ENCODE data around the gene ELAVL4.
"Not testable (repeated sequence)": the region's sequence is repeated elsewhere in the genome, so short reads cannot be mapped to it uniquely, and the experiment has no call there.

Gene ELAVL4

DNA sequence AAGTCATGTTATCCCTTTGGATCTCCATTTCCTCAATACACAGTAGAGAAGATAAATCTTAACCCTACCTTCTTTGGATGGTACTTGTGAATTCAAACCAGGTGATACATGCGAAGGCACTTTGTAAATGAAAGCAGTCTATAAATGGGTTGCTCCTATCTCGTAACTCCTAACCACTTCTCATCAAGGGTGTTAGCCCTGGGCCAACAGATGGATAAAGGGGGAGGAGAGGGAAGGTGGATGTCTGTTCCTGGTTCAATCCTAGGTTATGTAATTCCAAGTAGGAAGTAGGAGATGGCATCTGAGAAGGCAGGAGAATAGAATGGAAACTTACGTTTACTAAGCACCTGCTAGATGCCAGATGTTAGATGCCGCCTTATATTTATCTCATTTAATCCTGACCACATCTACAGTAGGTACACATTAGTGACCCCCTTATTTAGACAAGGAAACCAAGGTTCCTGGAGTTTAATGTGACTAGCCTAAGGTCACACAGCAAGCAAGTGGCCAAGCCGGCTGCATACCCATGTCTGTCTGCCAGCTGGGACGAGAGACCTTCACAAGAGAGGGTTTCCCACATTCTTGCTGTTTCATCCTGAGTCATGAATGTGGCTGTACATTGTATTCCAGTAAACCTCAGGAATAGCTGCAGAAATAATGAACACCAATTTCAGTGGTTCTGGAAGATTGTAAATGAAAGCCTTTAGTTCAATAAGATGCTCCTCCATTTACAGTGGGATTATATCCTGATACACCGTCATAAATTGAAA, 47.7 kb downstream of the ELAVL4 start:
- no peaks in the 10 kb centered on the region for H3K36me3 ChIP-seq (ENCODE audit: insufficient read depth, low read depth, low read length)
- H3K27me3 ChIP-seq (ENCODE audit: insufficient read depth, low read length) = no peaks in the 10 kb centered on the region
- H3K4me3 ChIP-seq (ENCODE audit: low read length) = no peak overlapping the region

DNA sequence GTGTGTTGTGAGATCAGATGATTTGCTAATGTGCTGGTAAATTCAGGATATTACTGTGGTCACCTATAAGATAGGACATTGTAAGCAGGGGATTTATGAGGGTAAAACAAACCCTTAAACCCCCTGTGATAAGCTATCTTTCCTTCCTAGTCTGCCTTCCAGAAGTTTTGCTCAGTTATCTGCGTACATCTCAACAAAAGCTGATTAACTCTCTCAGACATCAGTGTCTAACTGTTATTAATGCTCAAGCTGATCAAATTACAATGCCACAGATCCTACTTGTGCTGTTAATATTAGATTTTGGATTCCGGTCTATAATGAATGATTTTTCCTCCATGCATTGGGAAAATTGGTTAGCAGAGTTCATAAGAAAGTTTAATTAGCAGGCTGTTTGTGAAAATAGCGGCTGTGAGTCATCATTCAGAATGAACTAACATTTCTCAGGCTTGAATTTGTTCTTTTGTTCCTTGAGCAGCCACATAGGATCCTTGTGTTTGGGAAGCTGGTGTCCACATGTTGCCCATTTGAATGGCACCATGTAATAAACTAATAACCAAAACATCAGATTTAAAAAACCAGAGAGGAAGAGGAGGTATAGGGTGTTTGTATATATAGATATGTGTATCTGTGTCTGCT, 48.7 kb downstream of the ELAVL4 start:
- Histone ChIP-seq H3K9me3 (ENCODE audit: insufficient read depth, low read depth, low read length) (no peaks in the 10 kb centered on the region), H3K27ac (ENCODE audit: low read length) (no peak overlapping the region), H3K4me3 (ENCODE audit: low read length) (no peak overlapping the region), H3K9ac (ENCODE audit: low read depth, low read length) (no peak overlapping the region), H3K27me3 (ENCODE audit: insufficient read depth, low read length) (no peaks in the 10 kb centered on the region), H3K4me1 (ENCODE audit: insufficient read depth, low read length) (peaks cover 3% of the 10 kb centered on the region; the same call in 1 of the 2 replicates), H3K36me3 (ENCODE audit: insufficient read depth, low read depth, low read length) (no peaks in the 10 kb centered on the region)

More for the DNA sequence above, 47.7 kb downstream of the ELAVL4 start:
- no peaks in the 10 kb centered on the region for H3K9me3 ChIP-seq (ENCODE audit: insufficient read depth, low read depth, low read length)
- no peak overlapping the region for H3K27ac ChIP-seq (ENCODE audit: low read length)
- peaks cover 5% of the 10 kb centered on the region; the same call in 1 of the 2 replicates for H3K4me1 ChIP-seq (ENCODE audit: insufficient read depth, low read length)
- no peak overlapping the region for H3K9ac ChIP-seq (ENCODE audit: low read depth, low read length)

DNA sequence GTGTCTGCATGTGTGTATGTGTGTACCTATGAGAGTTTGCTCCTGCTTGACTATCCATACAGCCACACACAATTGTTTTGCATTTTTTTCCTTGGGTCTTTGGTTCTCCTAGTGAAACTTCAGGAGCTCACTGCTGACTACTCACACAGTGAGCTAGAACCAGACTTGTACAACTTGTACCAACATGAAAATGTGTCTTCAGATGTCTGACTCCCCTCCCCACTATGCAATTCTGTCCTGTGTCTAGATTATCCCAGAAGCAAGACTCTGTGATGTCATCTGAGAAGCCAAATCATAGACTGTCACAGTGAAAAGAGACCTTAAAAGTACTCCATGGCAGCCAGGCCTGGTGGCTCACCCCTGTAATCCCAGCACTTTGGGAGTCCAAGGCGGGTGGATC, 49.7 kb downstream of the ELAVL4 start:
- no peaks in the 10 kb centered on the region for H3K27me3 ChIP-seq (ENCODE audit: insufficient read depth, low read length)
- H3K9me3 ChIP-seq (ENCODE audit: insufficient read depth, low read depth, low read length) = no peaks in the 10 kb centered on the region
- no peaks in the 10 kb centered on the region for H3K36me3 ChIP-seq (ENCODE audit: insufficient read depth, low read depth, low read length)
- no peak overlapping the region for H3K9ac ChIP-seq (ENCODE audit: low read depth, low read length)
- H3K4me3 ChIP-seq (ENCODE audit: low read length) = no peak overlapping the region
- H3K27ac ChIP-seq (ENCODE audit: low read length) = no peak overlapping the region
- peaks cover 3% of the 10 kb centered on the region; the same call in 1 of the 2 replicates for H3K4me1 ChIP-seq (ENCODE audit: insufficient read depth, low read length)

DNA sequence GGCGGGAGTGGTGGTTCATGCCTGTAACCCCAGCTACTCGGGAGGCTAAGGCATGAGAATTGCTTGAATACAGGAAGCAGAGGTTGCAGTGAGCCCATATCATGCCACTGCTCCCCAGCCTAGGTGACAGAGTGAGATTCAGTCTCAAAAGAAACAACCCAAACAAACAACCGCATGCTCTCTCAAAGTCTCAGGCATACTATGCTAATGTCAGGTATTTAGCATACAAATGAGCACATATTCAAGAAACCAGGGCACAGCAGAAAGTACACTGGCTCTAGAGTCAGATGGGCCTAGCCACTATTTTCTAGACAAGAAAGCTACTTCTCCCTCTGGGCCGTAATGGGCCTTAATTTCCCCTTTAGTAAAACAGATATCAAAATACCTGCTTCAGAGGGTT, 55.0 kb downstream of the ELAVL4 start:
- Histone ChIP-seq H3K4me3 (ENCODE audit: low read length) (no peak overlapping the region), H3K9me3 (ENCODE audit: insufficient read depth, low read depth, low read length) (no peaks in the 10 kb centered on the region), H3K4me1 (ENCODE audit: insufficient read depth, low read length) (peaks cover 11% of the 10 kb centered on the region; the same call in 1 of the 2 replicates), H3K9ac (ENCODE audit: low read depth, low read length) (no peak overlapping the region), H3K36me3 (ENCODE audit: insufficient read depth, low read depth, low read length) (no peaks in the 10 kb centered on the region), H3K27me3 (ENCODE audit: insufficient read depth, low read length) (no peaks in the 10 kb centered on the region), H3K27ac (ENCODE audit: low read length) (no peak overlapping the region)

DNA sequence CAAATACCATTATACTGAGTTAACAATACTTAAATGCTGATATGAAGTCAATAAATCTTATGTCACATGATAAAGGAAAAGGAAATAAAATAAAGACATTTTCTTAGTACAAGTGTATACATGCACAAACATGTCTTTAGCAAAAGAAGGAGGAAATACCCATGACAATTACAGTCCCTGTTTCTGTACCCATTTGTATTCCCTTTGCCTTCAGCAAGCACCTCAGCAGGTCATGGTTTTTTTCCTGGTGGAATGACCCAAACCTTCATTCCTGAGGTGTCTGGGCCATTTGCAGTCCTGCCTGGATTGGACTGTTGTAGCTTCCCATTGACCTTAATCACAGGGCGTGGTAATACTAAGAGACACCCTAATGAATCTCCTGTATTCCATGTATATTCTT, 57.6 kb downstream of the ELAVL4 start:
- not testable (repeated sequence) for H3K36me3 ChIP-seq (ENCODE audit: insufficient read depth, low read depth, low read length)

DNA sequence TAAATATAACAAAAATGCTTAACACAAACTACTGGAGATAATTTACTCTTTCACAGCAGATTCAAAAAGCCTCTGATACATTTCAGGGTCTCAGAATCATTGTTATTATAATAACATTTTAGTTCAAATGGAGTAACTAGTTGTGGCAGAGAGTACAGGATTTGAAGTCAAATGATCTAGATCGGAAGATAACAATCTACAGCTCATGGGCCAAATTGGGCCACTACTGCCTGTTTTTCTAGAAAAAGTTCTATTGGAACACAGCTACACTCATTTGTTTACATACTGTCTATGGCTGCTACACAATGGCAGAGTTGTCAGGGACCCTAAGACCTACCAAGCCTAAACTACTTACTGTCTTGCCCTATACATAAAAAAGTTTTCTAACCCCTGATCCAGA, 63.6 kb downstream of the ELAVL4 start:
- no peak overlapping the region for H3K27ac ChIP-seq (ENCODE audit: low read length)
- no peaks in the 10 kb centered on the region for H3K4me1 ChIP-seq (ENCODE audit: insufficient read depth, low read length)
- H3K4me3 ChIP-seq (ENCODE audit: low read length) = no peak overlapping the region
- no peaks in the 10 kb centered on the region for H3K36me3 ChIP-seq (ENCODE audit: insufficient read depth, low read depth, low read length)
- no peaks in the 10 kb centered on the region for H3K9me3 ChIP-seq (ENCODE audit: insufficient read depth, low read depth, low read length)
- no peak overlapping the region for H3K9ac ChIP-seq (ENCODE audit: low read depth, low read length)
- no peaks in the 10 kb centered on the region for H3K27me3 ChIP-seq (ENCODE audit: insufficient read depth, low read length)

More for the DNA sequence above, 57.6 kb downstream of the ELAVL4 start:
- not testable (repeated sequence) for H3K9ac ChIP-seq (ENCODE audit: low read depth, low read length); H3K27me3 ChIP-seq (ENCODE audit: insufficient read depth, low read length); H3K4me3 ChIP-seq (ENCODE audit: low read length); H3K9me3 ChIP-seq (ENCODE audit: insufficient read depth, low read depth, low read length); H3K27ac ChIP-seq (ENCODE audit: low read length)
- H3K4me1 ChIP-seq (ENCODE audit: insufficient read depth, low read length) = peaks cover 11% of the 10 kb centered on the region; the same call in 1 of the 2 replicates

DNA sequence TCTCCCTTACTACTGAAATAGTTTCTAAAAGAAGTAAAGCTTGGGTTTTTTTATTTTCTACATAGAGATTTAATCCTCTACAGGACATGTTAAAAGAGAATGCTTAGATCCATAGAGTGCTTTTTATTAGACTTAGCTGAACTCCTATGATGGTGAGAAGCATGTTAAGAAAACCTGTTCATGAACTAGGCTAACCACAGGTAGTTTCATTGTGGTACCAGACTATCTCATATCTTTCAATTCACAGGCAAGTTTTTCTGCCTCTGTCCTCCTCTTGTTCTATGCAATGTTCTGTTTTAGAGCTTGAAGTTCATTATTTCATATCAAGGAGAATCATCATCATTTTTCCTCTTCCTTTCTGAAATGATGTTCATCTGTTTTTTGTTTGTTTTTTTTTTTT, 65.4 kb downstream of the ELAVL4 start:
- no peaks in the 10 kb centered on the region for H3K27me3 ChIP-seq (ENCODE audit: insufficient read depth, low read length)
- no peak overlapping the region for H3K27ac ChIP-seq (ENCODE audit: low read length)
- H3K4me1 ChIP-seq (ENCODE audit: insufficient read depth, low read length) = no peaks in the 10 kb centered on the region
- no peak overlapping the region for H3K9ac ChIP-seq (ENCODE audit: low read depth, low read length)
- H3K36me3 ChIP-seq (ENCODE audit: insufficient read depth, low read depth, low read length) = no peaks in the 10 kb centered on the region
- H3K9me3 ChIP-seq (ENCODE audit: insufficient read depth, low read depth, low read length) = no peaks in the 10 kb centered on the region
- H3K4me3 ChIP-seq (ENCODE audit: low read length) = no peak overlapping the region

DNA sequence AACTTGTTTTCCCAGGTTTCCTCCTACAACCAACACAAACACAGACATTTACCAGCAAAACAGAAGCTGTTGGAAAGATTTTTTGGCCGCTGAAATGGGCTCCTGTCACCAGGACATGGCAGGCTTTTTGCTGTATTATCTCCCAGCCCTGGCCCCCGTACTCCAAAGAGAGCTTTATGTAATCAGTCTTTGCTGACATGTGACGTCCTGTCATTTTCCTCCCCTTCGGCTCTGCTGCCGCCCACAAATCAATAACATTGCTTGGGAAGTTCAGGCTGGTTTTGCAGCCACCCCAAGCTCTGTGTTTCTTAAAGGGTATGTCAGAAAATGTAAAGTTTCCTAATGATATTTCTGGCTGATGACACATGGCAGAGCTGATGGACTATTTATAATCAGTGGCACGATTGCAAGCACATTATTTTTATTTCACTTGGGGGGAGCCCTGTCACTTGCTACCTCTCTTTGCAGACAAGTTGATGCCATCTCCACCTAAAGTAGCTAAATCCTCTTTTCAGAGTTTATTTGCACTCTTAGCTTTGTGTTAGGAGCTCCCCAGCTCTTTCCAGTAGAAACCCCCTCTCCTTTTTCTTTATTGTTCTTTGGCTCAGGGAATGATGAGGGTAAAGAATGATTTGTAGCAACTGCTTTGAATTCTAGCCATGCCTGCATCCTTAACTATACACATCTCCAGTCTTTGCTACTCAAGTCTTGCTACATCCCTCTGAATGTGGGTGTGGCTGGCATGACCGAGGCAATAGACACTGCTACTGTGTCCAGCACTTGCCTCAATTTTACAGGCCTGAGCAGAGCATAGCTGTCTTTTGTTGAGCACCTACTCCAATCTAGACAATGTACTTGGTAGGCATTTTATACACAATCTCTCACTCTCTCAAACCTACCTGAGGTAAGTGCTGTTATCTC, 67.3 kb downstream of the ELAVL4 start:
- H3K4me1 ChIP-seq (ENCODE audit: insufficient read depth, low read length) = no peaks in the 10 kb centered on the region
- H3K9ac ChIP-seq (ENCODE audit: low read depth, low read length) = no peak overlapping the region
- H3K4me3 ChIP-seq (ENCODE audit: low read length) = no peak overlapping the region
- H3K36me3 ChIP-seq (ENCODE audit: insufficient read depth, low read depth, low read length) = no peaks in the 10 kb centered on the region
- no peaks in the 10 kb centered on the region for H3K9me3 ChIP-seq (ENCODE audit: insufficient read depth, low read depth, low read length)
- H3K27ac ChIP-seq (ENCODE audit: low read length) = no peak overlapping the region
- no peaks in the 10 kb centered on the region for H3K27me3 ChIP-seq (ENCODE audit: insufficient read depth, low read length)

DNA sequence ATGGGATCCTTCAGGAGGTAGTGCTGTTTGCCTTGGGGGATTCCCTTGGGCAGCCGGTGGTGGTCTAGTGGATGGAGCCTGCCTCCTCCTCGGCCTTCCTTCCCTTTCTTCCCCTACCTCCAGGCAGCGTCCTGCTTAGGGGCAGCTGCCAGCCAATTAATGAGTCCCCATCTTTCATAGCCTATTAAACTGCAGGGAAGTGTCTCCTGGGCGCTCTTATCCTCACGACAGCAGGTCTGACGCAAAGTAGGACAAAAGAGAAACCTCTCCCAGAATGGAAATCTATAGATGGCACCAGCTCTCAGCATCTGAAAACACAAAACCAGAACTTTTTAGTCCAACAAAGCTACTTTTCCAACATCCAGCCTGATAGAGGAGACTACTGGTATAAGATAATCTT, 69.3 kb downstream of the ELAVL4 start:
- H3K36me3 ChIP-seq (ENCODE audit: insufficient read depth, low read depth, low read length) = no peaks in the 10 kb centered on the region
- H3K4me1 ChIP-seq (ENCODE audit: insufficient read depth, low read length) = no peaks in the 10 kb centered on the region
- no peak overlapping the region for H3K9ac ChIP-seq (ENCODE audit: low read depth, low read length)
- H3K4me3 ChIP-seq (ENCODE audit: low read length) = no peak overlapping the region
- H3K27me3 ChIP-seq (ENCODE audit: insufficient read depth, low read length) = no peaks in the 10 kb centered on the region
- no peaks in the 10 kb centered on the region for H3K9me3 ChIP-seq (ENCODE audit: insufficient read depth, low read depth, low read length)
- H3K27ac ChIP-seq (ENCODE audit: low read length) = no peak overlapping the region

DNA sequence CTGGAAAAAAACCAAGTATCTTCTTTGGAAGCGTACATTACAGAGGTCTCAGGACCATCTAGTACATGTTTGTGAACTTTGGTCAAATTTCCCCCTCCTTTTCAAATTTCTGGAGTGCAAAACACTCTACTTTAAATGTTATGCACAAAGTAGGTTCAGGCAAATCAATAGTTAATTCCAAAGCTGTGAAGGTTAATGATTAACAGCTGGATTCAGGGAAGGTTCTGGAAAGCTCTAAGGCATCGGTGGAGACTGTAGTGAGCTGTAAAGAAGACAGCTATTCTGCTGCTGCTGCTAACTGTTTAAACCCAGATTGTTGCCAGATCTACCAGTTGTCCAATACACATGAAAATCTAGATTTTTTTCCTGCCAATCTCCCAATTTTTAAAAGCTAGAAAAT, 70.9 kb downstream of the ELAVL4 start:
- Histone ChIP-seq H3K9ac (ENCODE audit: low read depth, low read length) (no peak overlapping the region), H3K36me3 (ENCODE audit: insufficient read depth, low read depth, low read length) (no peaks in the 10 kb centered on the region), H3K9me3 (ENCODE audit: insufficient read depth, low read depth, low read length) (no peaks in the 10 kb centered on the region), H3K4me3 (ENCODE audit: low read length) (no peak overlapping the region), H3K27ac (ENCODE audit: low read length) (no peak overlapping the region), H3K27me3 (ENCODE audit: insufficient read depth, low read length) (no peaks in the 10 kb centered on the region), H3K4me1 (ENCODE audit: insufficient read depth, low read length) (no peaks in the 10 kb centered on the region)

DNA sequence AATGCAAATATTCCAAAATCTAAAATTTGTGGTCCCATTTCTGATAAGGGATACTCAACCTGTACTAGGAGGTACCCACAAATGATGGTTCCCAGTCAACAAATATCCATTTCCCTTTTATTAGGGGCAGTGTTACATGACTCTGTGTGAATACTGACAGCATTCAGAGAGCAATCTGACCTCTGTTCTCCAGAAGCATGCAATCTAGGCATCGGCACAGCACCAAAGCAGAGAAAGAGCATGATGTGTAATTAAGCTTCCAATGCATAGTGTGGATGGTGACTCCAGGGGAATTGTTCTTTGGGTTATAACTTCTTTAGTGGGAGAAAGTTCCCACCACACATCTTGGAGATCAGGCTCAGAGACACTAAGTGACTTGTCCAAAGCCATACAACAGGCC, 71.6 kb downstream of the ELAVL4 start:
- no peaks in the 10 kb centered on the region for H3K4me1 ChIP-seq (ENCODE audit: insufficient read depth, low read length)
- no peak overlapping the region for H3K9ac ChIP-seq (ENCODE audit: low read depth, low read length)

More for the DNA sequence above, 71.6 kb downstream of the ELAVL4 start:
- no peaks in the 10 kb centered on the region for H3K9me3 ChIP-seq (ENCODE audit: insufficient read depth, low read depth, low read length)
- no peaks in the 10 kb centered on the region for H3K36me3 ChIP-seq (ENCODE audit: insufficient read depth, low read depth, low read length)
- no peaks in the 10 kb centered on the region for H3K27me3 ChIP-seq (ENCODE audit: insufficient read depth, low read length)
- no peak overlapping the region for H3K4me3 ChIP-seq (ENCODE audit: low read length)
- H3K27ac ChIP-seq (ENCODE audit: low read length) = no peak overlapping the region

All from iPS-20b (cell line).